ENCODE data around the gene ALKAL2.
"Not testable (repeated sequence)": the region's sequence is repeated elsewhere in the genome, so short reads cannot be mapped to it uniquely, and the experiment has no call there.

ALKAL2 gene, protein sequence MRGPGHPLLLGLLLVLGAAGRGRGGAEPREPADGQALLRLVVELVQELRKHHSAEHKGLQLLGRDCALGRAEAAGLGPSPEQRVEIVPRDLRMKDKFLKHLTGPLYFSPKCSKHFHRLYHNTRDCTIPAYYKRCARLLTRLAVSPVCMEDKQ

DNA sequence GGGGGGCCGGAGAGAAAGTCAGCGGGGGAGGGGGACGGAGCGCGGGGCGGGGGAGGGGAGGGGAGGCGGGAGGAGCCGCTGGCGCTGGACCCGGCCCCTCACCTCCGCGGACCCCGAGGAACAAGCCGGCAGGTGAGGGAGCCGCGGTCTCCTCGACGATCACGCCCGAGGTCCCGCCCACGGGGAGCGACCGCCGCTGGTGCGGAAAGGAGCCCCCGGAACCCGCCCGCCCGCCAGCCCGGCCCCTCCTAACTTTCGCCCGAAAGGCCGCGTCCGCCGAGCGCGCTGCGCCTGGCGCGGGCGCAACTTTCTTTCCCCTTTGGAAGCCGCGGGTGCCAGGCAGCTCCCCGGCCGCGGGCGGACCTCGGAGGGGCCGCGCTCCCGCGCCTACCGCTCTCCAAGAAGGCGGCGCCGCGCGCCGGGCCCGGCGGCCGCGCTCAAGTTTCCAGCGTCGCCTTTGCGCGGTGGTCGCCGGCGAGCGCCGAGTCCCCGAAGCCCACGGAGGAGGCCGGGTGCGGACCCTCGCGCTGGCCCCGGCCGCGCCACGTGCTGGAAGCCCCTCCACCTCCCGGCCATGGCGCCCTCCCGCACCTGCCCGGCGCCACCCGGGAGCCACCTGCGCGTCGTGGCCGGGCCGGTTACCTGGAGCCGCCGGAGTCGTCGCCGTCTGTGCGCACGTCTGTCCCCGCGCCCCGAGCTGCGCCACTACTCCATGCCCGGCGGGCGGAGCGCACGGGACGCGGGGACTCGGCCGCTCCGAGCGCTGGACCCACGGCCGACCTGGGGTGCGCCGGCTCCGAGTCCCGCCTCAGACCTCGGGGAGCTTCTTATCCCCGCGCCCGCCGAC lies at the start of gene ALKAL2:
ALKAL2 (minus strand) TSS at position 181 of the 847 bp plus-strand sequence. CDS start 256 bp downstream, outside the sequence.
- DNase-seq: no peak

DNA sequence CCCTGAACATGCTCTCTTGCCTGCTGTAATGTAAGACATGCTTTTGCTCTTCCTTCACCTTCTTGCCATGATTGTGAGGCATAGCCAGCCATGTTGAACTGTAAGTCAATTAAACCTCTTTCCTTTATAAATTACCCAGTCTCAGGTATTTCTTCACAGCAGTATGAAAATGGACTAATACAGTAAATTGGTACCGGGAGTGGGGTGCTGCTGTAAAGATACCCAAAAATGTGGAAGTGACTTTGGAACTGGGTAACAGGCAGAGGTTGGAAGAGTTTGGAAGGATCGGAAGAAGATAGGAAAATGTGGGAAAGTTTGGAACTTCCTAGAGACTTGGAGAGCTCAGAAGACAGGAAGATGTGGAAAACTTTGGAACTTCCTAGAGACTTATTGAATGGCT lies 49.1 kb upstream of the ALKAL2 start:
- DNase-seq: not testable (repeated sequence)

DNA sequence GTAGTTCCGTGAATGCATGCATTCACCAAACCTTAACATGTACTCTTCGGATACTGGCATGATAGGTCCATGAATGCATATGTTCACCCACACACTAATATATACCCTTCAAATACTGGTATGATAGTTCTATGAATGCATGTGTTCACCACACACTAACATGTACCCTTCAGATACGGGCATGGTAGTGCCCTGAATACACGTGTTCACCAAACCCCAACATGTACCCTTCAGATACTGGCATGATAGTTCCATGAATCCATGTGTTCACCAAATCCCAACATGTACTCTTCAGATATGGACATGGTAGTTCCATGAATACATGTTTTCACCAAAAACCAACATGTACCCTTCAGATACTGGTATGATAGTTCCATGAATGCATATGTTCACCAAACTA lies 48.5 kb upstream of the ALKAL2 start:
- no peak for DNase-seq

DNA sequence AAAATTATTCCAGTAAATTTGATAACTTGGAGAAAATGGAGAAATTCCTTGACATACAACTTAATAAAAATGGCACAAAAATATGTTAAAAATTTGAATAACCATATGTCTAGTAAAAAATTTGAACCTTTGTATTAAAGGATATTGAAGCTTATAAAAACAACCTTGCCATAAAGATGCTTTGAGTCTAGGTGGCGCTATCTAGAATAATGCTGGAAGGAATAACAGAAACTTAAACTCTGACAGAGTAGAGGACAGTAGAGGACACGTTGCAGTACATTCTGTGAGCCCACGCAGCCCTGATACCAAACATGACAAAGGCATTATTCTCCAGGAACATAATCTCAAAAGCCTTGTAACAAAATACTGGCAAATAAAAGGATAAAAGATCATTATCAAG lies 44.7 kb upstream of the ALKAL2 start:
- no peak for DNase-seq

DNA sequence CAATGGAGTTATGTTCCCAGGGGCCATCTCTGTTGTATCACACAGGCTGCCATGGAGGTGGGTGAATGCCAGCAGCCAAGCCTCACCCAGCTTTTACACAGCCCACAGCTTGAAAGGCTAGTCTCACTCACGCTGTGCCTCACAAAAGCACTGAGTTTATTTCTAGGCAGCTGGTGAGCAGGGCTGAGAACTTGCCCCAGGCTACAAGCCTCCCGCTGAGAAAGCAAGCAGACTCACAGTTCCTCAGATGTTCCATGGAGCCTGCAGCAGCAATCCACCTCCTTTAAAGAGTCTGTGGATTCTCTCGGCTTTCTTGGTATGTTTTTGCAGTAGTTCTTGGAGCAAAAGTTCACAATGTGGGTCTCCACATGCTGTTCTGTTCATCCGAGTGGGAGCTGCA lies 40.9 kb upstream of the ALKAL2 start:
- DNase-seq: no peak

DNA sequence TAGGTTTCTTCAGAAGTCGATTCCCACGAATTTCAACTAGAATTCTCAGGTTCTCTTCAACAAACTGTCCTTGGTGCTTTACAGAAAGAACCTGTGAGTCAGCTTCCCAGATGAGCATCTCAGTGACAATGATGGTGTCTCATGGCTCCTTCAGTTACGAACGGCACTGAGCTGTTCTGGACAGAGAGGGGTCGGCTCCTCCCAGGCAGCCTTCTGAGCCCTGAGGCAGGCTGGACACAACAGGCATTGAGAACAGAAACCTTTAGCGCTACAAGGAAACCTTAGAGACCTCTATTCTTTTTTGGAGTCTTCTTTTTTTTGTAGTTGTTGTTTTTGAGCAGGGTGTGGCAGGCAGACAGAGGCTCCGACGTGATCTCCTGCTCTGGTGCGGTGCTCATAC lies 35.1 kb upstream of the ALKAL2 start:
- no peak for DNase-seq

DNA sequence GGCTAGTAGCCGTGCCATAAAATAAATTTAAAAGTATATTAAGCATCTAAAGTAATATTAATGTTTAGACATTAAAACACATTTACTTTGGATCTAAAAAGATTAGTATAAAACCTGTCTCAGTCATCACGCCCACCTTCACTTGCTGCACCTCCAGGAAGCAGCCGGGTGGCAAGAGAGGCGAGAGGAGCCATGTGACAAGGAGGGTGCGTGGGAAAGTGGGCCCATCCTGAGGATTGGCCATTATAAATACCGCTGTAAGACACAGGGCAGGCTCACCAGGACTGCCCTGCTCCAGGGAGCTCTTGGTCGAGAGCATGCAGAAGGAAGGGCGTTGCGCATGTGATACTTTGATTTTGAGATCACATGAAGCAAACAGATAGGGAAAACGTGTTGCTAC lies 34.4 kb upstream of the ALKAL2 start:
- no peak for DNase-seq

DNA sequence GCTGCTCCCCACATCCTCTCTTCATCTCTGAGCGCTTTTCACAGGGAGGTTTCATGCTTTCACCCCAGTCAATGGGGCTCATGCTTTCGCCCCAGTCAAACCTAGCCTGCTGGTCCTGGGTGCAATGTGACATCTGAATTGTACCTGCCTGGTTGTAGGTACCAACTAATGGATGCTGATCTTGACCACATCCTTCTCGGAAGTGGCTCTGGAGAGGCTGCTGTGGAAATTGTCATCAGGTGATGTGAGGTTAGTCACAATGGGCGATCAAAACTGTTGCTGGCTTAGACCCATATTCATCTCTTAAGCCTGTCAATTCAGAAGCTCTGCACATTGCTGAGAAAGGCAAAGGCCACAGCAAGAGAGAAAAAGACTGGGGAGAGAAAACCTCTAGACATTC lies 32.7 kb upstream of the ALKAL2 start:
- DNase-seq: no peak

DNA sequence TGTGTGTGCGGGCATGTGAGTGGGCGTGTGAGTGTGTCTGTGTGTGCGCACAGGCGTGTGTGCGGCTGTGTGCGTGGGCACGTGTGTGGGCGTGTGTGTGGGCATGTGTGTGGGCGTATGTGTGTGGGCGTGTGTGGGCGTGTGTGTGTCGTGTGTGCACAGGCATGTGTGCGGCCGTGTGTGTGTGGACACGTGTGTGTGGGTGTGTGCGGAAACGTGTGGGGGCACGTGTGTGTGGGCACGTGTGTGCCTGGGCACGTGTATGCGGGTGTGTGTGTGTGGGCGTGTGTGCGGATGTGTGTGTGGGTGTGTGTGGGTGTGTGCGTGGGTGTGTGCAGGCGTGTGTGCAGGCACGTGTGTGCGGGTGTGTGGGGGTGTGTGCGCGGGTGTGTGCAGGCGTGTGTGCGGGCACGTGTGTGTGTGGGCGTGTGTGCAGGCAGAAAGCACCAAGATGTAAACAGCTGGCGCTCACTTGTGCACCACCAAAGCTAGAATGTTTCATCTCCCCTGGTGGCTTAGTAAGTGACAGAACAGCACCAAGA lies 31.2 kb upstream of the ALKAL2 start:
- no peak for DNase-seq

DNA sequence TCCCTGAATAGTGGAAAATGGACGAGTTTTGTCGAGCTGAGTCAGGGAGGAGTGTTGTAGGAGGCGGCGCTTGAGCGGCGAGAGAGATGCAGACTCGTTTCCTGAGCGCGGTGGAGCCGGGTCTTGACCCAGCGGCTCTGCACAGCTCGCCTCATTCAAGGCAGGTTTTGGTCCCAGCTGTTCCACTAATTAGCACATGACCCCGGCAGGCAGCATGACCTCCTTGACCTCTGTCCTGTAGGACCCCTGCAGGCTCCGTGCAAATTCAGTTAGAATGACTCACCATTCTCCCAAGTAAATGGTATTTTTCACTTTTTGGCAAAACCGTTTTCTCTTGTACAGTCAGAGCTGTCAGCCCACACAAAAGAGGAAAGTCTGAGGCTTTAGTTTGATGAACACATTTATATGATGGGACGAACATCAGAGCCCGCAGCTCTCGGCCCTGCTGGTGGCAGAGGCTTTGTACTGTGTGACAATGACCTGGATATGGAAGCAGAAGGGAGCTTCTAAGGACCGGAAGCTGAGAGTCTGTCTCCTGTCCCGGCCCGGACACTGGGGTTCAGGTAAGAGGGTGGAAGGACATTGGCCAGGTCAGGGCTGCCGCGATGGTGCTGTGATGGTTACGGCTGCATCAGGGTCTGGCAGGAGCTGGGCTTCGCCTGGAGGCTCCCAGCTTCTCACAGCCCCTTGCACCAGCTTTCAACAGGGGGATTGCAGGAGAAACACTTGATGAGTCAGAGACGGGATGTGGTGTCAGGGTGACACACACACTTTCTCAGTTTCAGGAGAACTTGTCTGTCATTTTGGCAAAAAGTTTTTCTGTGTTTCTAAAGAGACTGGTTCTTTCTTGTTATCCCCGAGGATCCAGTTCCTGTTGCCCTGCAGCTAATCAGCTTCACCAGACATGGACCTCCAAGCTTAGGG lies 29.9 kb upstream of the ALKAL2 start:
- DNase-seq: no peak

DNA sequence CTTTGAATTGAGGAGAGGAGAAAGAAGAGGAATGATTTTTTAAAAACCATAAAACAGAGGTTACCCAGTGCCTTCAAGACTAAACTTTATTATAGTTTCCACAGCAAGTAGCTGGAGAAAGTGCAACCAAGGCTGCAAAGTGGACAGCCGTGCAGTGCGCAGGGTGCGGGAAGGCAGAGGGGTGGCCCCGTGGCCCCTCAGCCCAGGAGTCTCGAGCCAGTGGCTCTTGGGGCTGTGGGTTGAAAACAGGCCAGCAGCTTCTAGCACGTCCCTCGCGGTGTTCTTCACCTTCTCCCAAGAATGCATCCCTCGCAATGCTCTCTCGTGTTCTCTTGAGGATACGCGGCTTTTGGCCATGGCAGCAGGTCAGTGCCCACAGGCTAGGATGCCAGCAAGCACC lies 28.5 kb upstream of the ALKAL2 start:
- no peak for DNase-seq

DNA sequence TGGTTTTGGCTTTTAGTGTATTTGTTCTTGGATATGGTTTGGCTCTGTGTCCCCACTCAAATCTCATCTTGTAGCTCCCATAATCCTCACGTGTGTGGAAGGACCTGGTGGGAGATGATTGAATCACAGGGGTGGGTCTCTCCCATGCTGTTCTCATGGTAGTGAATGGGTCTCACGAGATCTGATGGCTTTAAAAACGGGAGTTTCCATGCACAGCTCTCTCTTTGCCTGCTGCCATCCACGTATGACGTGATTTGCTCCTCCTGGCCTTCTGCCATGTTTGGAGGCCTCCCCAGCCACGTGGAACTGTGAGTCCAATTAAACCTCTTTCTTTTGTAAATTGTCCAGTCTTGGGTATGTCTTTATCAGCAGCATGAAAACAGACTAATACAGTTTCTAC lies 28.0 kb upstream of the ALKAL2 start:
- not testable (repeated sequence) for DNase-seq

DNA sequence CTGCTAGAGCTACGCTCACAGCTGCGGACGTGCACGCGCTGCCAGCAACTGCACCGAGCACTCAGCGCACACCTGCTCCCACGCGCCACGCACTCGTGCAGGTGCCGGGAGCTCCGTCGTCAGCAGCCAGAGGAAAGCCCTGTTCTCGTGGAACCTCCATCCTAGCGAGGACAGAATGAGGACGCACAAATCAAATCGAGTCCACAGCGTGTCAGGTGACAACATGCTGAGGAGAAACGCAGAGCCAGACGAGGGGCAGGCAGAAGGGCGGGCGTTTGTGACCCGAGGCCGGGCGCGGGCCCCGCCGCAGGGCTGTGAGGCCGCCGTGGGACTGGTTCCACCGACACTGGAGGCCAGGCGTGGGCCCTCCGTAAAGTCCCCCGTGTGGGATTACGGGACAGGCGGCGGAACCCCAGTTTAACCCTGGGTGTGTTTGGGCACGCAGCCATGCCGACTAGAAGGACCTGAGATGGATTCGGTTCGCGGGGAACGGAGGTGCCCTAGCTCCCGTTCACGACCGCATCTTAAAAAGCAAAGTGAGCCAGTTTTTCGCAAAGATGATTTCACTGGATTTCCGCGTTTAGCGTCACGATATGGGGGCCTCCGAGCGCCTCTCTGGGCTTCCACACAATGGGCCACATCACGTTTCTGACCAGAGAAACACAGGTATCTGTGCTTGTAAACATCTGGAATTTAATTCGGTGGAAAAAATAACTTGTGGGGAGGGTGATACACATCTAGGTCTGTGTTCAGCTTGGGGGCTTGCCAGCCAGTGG lies 26.9 kb upstream of the ALKAL2 start:
- DNase-seq: no peak

DNA sequence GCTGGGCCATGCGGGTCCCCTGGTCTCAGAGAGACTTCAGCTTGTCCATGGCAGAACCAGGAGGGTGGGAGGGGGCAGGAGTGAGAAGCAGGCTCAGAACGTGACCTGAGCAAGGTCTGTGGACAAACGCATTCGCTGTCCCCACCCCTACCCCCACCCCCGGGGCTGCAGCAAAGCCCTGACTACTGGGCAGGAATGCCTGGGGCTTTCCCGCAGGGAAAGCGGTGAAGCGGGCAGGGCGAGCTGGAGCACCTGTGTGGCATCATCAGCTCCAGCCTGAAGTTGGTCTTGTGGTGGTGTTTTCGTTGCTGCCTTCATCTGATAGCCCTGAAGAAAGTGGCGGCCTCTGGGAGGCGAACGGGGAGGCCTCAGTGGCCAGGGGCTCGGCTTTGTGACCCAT lies 26.1 kb upstream of the ALKAL2 start:
- no peak for DNase-seq

DNA sequence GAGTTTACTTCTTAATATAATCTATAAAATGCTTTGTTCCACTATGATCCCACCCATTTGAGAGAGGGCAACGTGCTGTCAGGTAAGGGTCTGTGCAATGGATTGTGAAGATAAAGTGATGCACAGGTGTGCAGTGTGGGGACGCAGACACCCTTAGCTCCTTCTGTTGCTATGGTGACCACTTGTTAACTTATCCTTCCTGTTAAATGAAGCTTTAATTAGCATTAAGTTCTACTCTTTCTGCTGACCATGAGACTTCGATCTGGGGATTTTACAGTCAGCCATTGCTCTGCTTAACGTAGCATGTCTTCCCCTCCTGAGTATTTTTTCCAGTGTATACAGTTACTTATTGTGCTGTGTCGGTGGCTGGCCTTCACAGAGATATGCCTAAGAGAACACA lies 23.1 kb upstream of the ALKAL2 start:
- no peak for DNase-seq

DNA sequence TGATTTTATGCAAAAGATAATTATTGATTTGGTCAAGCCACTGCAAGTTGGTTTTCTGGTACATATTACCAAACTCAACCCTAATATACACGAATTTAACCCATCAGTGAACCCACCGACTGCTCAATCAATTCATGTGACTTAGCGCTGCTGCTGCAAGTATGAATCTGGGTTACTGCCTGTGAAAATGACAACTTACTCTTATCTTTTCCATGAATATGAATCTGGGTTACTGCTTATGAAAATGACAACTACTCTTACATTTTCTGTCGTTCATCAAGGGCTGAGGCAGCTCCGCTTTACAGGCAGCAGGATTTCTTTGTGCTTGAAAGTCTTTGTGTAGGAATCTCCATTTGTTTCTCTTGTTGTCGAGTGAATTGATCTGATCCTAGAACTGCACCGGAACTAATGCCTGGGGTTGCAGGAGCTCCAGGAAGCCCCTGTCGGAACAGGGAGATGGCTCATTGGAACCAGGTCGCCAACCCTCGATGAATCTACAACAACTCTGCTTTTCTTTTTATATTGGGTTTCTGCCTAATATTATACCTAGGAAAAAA lies 22.1 kb upstream of the ALKAL2 start:
- no peak for DNase-seq

DNA sequence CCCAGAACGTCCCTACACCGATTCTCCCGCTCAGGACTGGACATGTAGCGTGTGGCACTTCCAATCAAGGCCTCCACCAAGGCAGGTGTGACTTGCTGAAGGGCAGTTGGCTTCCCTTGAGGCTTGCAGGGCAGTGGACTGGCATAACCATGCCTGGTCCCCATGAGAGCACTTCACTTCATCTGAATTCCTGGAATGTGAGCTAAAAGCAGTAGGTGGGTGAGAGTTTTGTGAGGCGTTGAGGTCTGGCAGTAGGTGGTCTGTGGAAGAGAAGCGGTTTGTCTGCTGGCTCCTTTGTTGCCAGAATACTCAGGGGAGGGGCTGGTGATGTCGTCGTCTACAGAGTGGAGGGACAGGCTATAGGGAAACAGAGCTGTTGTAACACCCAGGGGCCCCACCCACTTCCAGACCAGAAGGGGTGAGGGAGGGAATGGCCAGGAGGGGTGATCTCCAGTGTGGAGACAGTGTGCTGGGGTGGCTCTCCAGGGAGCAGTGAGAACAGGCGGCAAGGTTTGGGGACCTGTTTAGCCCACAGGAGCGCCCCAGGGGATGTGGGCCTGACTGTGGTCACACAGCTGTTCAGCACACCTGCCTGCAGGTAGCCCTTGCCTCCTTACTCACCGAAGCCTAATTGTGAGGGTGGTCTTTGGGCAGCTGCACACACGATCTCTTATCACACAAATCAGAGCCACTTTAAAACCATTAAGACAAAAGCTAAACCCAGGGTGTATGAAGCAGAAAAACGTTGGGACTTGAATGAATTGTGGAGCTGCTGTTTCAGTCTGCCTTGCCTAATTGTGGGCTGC lies 21.5 kb upstream of the ALKAL2 start:
- no peak for DNase-seq

DNA sequence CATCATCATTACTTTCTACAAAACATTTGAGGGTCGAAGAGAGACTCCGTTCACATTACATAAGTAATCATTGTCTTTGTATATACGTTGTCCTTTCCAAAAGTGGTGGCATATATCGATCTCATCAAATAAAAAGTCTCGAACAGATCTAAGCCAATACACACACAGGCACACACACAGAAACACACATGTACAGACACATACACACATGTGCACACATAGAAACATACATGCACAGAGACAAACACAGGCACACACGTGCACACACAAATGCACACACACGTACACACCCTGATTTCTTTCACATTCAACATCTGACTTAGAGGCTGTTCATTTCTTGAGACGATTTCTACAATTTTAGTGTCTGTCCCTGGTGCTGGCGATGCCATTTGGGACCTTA lies 17.5 kb upstream of the ALKAL2 start:
- no peak for DNase-seq

DNA sequence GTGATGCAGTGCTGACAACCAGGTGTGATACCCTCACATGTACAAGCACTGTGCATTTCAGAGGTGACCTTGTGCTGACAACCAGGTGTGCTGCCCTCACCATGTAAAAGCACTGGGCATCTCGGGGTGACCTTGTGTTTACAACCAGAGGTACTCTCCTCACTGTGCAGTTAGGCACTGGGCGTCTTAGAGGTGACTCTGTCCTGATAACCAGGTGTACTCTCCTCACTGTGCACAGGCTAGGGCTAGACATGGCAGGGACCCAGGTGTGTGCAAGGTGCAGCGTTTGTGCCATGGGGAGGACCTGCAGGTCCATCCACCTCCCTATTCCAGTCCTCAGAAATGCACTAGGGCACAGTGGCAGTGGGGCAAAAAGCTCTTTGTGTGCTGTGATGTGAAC lies 8.5 kb upstream of the ALKAL2 start:
- no peak for DNase-seq

DNA sequence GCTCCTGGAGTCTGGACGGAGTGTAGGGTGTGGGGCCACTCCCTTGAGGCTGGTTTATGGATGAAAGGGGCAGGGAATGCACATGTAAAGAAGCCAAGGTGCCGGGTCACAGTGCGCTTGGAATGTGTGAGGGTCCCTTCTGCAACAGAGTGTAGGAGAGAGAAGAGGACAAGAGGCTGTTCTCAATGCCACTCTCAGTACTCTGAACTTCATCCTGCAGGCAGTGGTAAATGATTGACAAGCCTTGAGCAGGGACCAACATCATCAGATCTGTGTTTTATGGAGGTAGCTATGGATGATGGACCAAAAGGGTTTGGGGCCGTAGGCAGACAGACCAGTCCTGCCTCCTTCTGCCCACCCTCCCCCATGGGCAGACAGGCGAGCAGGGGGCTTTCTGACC lies 7.2 kb upstream of the ALKAL2 start:
- DNase-seq: no peak

DNA sequence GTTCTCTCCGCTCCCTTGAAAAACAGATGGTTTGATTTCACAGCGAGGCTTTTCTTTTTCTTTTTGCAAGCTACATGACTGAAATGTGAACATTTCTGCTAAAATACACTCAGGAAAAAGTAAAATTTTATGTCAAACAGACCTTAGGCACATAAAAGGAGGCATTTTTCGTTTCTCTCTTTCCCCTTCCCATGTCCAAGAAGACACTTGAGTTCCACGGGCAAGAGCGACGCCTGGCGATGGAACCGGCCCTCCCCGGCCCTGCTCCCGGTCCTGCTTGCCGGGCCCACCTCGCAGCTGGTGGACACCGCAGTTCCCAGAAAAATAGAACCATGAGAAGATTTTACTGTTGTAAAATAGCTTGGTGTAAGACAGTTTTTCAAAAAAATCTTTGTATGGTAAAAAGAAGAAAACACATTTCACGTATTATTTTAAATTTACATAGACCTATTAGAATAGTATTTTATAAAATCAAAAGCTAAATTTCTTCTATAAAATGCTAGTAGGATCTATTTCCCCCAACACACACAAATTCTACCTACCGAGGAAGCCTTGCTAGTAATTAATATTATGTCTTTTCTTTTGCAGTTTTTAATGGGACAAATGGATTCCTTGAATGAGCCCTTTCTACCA lies 2.3 kb upstream of the ALKAL2 start:
- peak; percentile 76 to 83 for DNase-seq
